SK-N-SH (cell line): ENCODE data around the gene CLTCL1. TPM values are rescaled to one million over a fixed set of nuclear protein-coding genes. Genes with fewer than 3 reads are reported as not detected.

Experiments
- CTCF ChIA-PET: fragments of 300-600, 350-600 bp; formaldehyde crosslinking; extraction: SDS; loops from one replicate; lab custom pipeline; 2021; lab: Yijun Ruan, JAX
- POLR2A ChIA-PET: fragments of 350-600 bp; sonication (Branson Sonifier 250); formaldehyde crosslinking; extraction: SDS; loops from one replicate; lab custom pipeline; 2020; ENCODE audit warnings: antibody characterized with exemption, inconsistent platforms; lab: Yijun Ruan, JAX
- DNase-seq: peaks from one replicate; pipeline ENCODE4 v3.0.0; 2012
- H2AFZ ChIP-seq: fragments of 200-600 bp; sonication (generic); 2 replicates; pipeline ENCODE4 v1.8.1; 2016; ENCODE audit warnings: antibody characterized with exemption, mild to moderate bottlenecking, low read depth
- H3F3A ChIP-seq: fragments of 200-600 bp; sonication (generic); replicated peaks from 2 replicates; pipeline ENCODE3; 2016; ENCODE audit warnings: antibody characterized with exemption, mild to moderate bottlenecking; ENCODE audit not compliant: insufficient read depth
- H3K27ac ChIP-seq, 2 experiments: fragments of 200-500 bp in 1 of 2; fragments of 200-600 bp in 1 of 2; sonication (Bioruptor generic) in 1 of 2; sonication (generic), shearing (Covaris generic) in 1 of 2; 2 replicates each; pipeline versions ENCODE4 v1.5.1 to v1.6.1; 2014 to 2016; ENCODE audit warnings: low read depth in 2 of 2, inconsistent platforms in 1 of 2, low read length in 1 of 2, mild to moderate bottlenecking in 1 of 2, mixed read lengths in 1 of 2
- H3K27me3 ChIP-seq: fragments of 200-600 bp; sonication (generic), shearing (Covaris generic); 2 replicates; pipeline ENCODE4 v1.6.1; 2016; ENCODE audit warnings: mixed run types; ENCODE audit not compliant: insufficient read depth
- H3K36me3 ChIP-seq, 2 experiments: fragments of 200-500 bp in 1 of 2; fragments of 200-600 bp in 1 of 2; sonication (Bioruptor generic) in 1 of 2; sonication (generic) in 1 of 2; replicated peaks in 1 of 2; 2 replicates each; pipeline versions ENCODE3 to v1.5.1; 2014 to 2016; ENCODE audit warnings: low read length in 1 of 2, mild to moderate bottlenecking in 1 of 2; ENCODE audit not compliant: insufficient read depth in 2 of 2, control insufficient read depth in 1 of 2
- H3K4me1 ChIP-seq, 2 experiments: fragments of 200-500 bp in 1 of 2; fragments of 200-600 bp in 1 of 2; sonication (Bioruptor generic) in 1 of 2; sonication (generic), shearing (Covaris generic) in 1 of 2; 2 replicates each; pipeline versions ENCODE4 v1.5.1 to v1.6.1; 2014 to 2016; ENCODE audit warnings: low read depth in 1 of 2, low read length in 1 of 2, mixed run types in 1 of 2; ENCODE audit not compliant: insufficient read depth in 2 of 2, control insufficient read depth in 1 of 2
- H3K4me2 ChIP-seq: fragments of 200-600 bp; sonication (generic), shearing (Covaris generic); 2 replicates; pipeline ENCODE4 v1.6.1; 2017; ENCODE audit warnings: mixed run types
- H3K4me3 ChIP-seq, 2 experiments: fragments of 200-500 bp in 1 of 2; fragments of 200-600 bp in 1 of 2; sonication (Bioruptor generic) in 1 of 2; sonication (generic), shearing (Covaris generic) in 1 of 2; 2 replicates each; pipeline versions ENCODE4 v1.5.1 to v1.8.1; 2014 to 2016; ENCODE audit warnings: low read depth in 2 of 2, inconsistent platforms in 1 of 2, low read length in 1 of 2, mild to moderate bottlenecking in 1 of 2, mixed read lengths in 1 of 2, moderate library complexity in 1 of 2
- H3K79me2 ChIP-seq: fragments of 200-600 bp; sonication (generic); 2 replicates; pipeline ENCODE4 v1.8.1; 2017; ENCODE audit warnings: mild to moderate bottlenecking; ENCODE audit not compliant: insufficient read depth
- H3K9ac ChIP-seq: fragments of 200-600 bp; sonication (generic); 2 replicates; pipeline ENCODE4 v1.6.1; 2017; ENCODE audit warnings: mixed run types
- H3K9me2 ChIP-seq: fragments of 200-600 bp; sonication (generic); 2 replicates; pipeline ENCODE4 v1.6.1; 2017; ENCODE audit warnings: mixed run types
- H3K9me3 ChIP-seq: fragments of 200-600 bp; sonication (generic); 2 replicates; pipeline ENCODE4 v1.6.1; 2017; ENCODE audit warnings: mixed run types, mild to moderate bottlenecking, moderate library complexity
- H4K20me1 ChIP-seq: fragments of 200-600 bp; sonication (generic); 2 replicates; pipeline ENCODE4 v1.6.1; 2017; ENCODE audit warnings: mild to moderate bottlenecking, mixed run types; ENCODE audit not compliant: insufficient read depth
- CTCF ChIP-seq: fragments of 200-600 bp; sonication (generic); IDR thresholded peaks from 2 replicates; pipeline ENCODE4 v1.6.1; 2017; ENCODE audit warnings: antibody characterized with exemption, mild to moderate bottlenecking, moderate library complexity
- EZH2phosphoT487 ChIP-seq: fragments of 200-600 bp; sonication (generic); IDR thresholded peaks from 2 replicates; pipeline ENCODE4 v1.6.1; 2017; ENCODE audit warnings: low read depth, mixed run types, mild to moderate bottlenecking, antibody characterized with exemption, moderate library complexity, borderline replicate concordance
- MEF2A ChIP-seq: IDR thresholded peaks from 2 replicates; pipeline ENCODE4 v1.4.0; 2012; ENCODE audit warnings: low read depth, borderline replicate concordance
- MXI1 ChIP-seq: IDR thresholded peaks from 2 replicates; pipeline ENCODE4 v1.6.1; 2012; ENCODE audit warnings: mild to moderate bottlenecking, low read depth, low read length, improper control_type of control experiment
- SIN3A ChIP-seq: IDR thresholded peaks from 2 replicates; pipeline ENCODE4 v1.6.1; 2012; ENCODE audit warnings: low read depth, mild to moderate bottlenecking, low read length, moderate library complexity, borderline replicate concordance
- TEAD4 ChIP-seq: IDR thresholded peaks from 2 replicates; pipeline ENCODE4 v1.4.0; 2012; ENCODE audit warnings: mild to moderate bottlenecking, borderline replicate concordance; ENCODE audit not compliant: insufficient read depth
- YY1 ChIP-seq: IDR thresholded peaks from 2 replicates; pipeline ENCODE4 v1.4.0; 2012; ENCODE audit warnings: low read depth, mild to moderate bottlenecking
- WGBS: methylation state at CpG from one replicate; pipeline ENCODE4 v1.1.6; 2017; ENCODE audit warnings: low lambda C conversion rate; 5-methylcytosine and 5-hydroxymethylcytosine counted together
- polyA plus RNA-seq, 3 experiments: library from polyadenylated mRNA; depleted of rRNA; stranded (reverse); fragments of >200 nt; gene quantifications; 2 replicates each; pipeline ENCODE4 v1.2.3, GENCODE V29; 2012

The CLTCL1 gene
- polyA plus RNA-seq, 1 of the 3 experiments (the other 2 are of a cell fraction): 6.7 TPM

DNA sequence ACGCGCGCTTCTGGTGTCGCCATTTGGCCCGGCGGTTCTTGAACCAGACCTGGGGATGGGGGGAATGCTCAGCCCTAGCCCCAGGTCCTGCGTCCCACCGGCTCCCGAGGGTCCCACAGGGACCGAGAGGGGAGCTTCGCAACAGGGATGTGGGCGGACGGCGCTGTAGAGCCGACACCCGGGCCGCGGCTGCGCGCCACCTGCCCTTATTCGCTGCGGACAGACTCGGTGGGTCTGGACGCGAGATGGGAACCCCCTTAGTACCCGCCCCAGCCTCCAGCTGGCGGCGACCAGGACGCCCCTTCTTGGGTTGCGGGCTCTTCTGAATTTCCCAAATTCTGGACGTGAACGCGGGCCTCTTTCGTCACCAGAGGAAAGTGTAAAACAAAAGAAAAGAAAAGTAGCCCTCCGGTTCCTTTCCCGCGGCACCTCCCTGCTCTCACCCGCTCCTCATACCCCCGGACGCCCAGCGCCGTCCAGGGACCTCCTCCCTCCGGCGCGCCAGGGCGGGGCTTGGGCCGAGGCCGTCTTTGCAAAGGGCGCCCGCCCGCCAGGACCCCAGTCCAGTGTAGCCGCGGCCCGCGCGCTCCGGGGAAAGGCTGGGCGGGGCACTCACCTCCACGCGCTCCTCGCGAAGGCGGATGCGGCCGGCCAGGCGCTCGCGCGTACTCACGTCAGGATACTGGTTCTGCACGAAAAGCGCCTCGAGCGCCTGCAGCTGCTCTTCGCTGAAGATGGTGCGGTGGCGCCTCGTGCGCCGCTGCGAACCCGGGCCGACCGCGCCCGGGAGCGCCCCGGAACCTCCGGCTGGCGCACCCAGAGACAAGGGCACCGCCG, 142.3 kb downstream of the CLTCL1 start:
- H2AFZ ChIP-seq: no peak overlapping the region
- peaks cover 2% of the 10 kb centered on the region for H3K79me2 ChIP-seq
- H3K27ac ChIP-seq: no peak overlapping the region
- H3K27me3 ChIP-seq: peaks cover 61% of the 10 kb centered on the region
- H3K9ac ChIP-seq: no peak overlapping the region
- ChIA-PET POLR2A (no interaction called here), CTCF (interaction anchor here (0.6 kb wide), 1 partner anchor 8 kb away, joined by 3 read pairs; no protein-coding TSS in a partner anchor)
- H3K36me3 ChIP-seq: no peaks in the 10 kb centered on the region
- no peak overlapping the region for H3K4me2 ChIP-seq
- H3K9me3 ChIP-seq: no peaks in the 10 kb centered on the region
- H3K9me2 ChIP-seq: no peaks in the 10 kb centered on the region
- no peaks in the 10 kb centered on the region for H4K20me1 ChIP-seq
- peak; percentile 56 for DNase-seq
- H3K4me1 ChIP-seq: no peaks in the 10 kb centered on the region
- TF ChIP-seq EZH2phosphoT487: 0 out of 2 replicates have a peak, but pooled peaks have one; percentile 52
- TF ChIP-seq TEAD4: no peak
- no peak overlapping the region for H3K4me3 ChIP-seq
- 2% methylated on average over 28 of the region's 92 CpGs for WGBS
- no peaks in the 10 kb centered on the region for H3F3A ChIP-seq

DNA sequence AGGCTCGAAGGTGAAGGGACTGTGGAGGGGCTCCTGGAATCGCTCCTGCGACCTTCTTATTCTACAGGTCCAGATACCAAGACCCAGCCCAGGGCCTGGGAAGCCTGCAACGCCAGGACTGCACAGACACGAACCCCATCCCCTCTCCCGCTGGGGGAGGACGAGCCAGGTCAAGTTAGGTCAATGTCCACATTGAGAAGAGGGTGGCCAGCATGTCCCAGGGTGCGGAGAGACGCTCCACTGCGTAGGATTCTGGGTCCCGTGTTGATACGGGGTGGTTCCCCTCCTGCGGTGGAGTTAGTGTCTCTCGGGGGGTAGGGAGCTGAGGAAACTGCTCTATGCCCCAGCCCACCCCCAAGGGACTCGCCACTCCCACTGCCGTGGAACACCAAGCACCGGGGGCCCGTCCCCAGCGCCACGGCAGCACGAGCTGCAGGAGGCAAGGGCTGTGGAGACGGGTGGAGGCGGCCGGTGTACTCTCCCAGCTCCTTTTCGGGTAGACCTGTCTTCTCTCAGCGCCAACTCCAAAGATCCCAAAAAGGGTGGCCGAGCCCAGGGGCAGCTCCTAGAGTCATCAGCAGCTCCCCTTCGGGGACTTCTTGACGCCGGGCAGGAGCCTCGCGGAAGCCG, 143.0 kb downstream of the CLTCL1 start:
- Histone ChIP-seq H3K27me3 (peaks cover 58% of the 10 kb centered on the region), H3K9ac (no peak overlapping the region), H3K4me2 (no peak overlapping the region), H3K4me3 (no peak overlapping the region), H3K27ac (no peak overlapping the region), H3K9me3 (no peaks in the 10 kb centered on the region), H3K79me2 (peaks cover 9% of the 10 kb centered on the region), H2AFZ (no peak overlapping the region), H3F3A (no peaks in the 10 kb centered on the region), H3K9me2 (no peaks in the 10 kb centered on the region), H3K4me1 (peaks cover 0 to 5% of the 10 kb centered on the region in 2 experiments; a peak in 2 of 4 replicates), H4K20me1 (no peaks in the 10 kb centered on the region), H3K36me3 (no peaks in the 10 kb centered on the region)
- ChIA-PET POLR2A (no interaction called here), CTCF (interaction anchor here (0.6 to 0.9 kb wide), 2 partner anchors 9 to 100 kb away, joined by 3 read pairs; no protein-coding TSS in a partner anchor)
- WGBS: 17% methylated on average over 30 of the region's 33 CpGs
- no peak for TF ChIP-seq YY1
- no peak for TF ChIP-seq MEF2A
- no peak for TF ChIP-seq EZH2phosphoT487
- no peak for TF ChIP-seq SIN3A
- no peak for DNase-seq

- Histone ChIP-seq H3K27me3 (peaks cover 49% of the 10 kb centered on the region), H3K4me2 (no peak overlapping the region), H3K79me2 (peaks cover 21% of the 10 kb centered on the region), H3F3A (no peaks in the 10 kb centered on the region), H3K4me1 (peaks cover 4 to 8% of the 10 kb centered on the region in 2 experiments; a peak in 3 of 4 replicates), H3K9me3 (no peaks in the 10 kb centered on the region), H3K36me3 (peaks cover 0 to 2% of the 10 kb centered on the region in 2 experiments), H3K9ac (no peak overlapping the region), H3K9me2 (no peaks in the 10 kb centered on the region), H2AFZ (no peak overlapping the region), H3K27ac (no peak overlapping the region)
- CTCF ChIA-PET: interaction anchor here (0.7 to 3.8 kb wide), 4 partner anchors 9 to 483 kb away, joined by 3 to 26 read pairs (median 4); no protein-coding TSS in a partner anchor
- DNase-seq: no peak
- WGBS: 28% methylated on average over 9 of the region's 9 CpGs
- no peak for TF ChIP-seq TEAD4
- no peak for TF ChIP-seq MXI1
- no peak for TF ChIP-seq CTCF
- TF ChIP-seq, all 33 proteins: peak for 0
- POLR2A ChIA-PET: no interaction called here
- Histone ChIP-seq H4K20me1 (no peaks in the 10 kb centered on the region), H3K4me3 (no peak overlapping the region)
Observed at GRCh38 chr22:19147195-19147780, 144.2 kb downstream of the CLTCL1 start.
